HG03060 (cell line): ENCODE results near the gene LSMEM2.
A peak's percentile ranks its signal among the peaks of the same experiment; 100 is the strongest.

ENCODE experiments used
- ATAC-seq: cut with Tn5 transposase; IDR thresholded peaks from one replicate; pipeline ENCODE4 v1.9.1; 2021; ENCODE audit warnings: low read depth, moderate number of reproducible peaks; ENCODE audit not compliant: unreplicated experiment

LSMEM2 gene

DNA sequence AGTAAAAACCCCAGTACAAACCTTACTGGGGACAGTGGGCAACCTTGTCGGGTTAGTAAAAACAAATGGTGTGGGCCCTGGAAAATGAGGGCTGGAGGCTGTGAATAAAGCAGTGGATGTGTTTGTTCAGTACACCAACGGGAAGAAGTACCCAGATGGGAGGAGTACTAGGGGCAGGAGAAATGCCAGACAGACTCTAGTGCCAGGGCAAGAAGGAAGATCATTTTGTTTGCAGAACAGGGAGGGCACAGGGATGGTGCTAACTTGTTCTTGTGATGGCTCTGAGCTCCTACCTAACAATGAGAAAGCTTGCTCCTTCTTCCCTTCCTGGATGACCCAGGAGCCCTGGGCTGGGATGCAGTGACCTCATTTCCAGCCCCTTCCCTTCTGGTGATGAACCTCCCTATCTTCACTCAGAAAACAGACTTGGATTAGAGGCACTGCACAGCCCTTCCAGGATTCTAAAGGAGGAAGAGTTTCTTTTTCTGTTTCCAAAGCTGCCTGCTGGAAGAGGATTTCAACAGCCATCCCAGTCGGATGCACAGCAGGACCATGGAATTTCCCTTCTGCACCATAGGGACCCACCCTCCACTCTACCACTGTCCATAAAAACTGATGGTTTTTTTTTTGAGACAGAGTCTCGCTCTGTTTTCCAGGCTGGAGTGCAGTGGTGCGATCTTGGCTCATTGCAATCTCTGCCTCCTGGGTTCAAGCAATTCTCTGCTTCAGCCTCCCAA is 55.6 kb downstream of the LSMEM2 start:
- no peak for ATAC-seq

DNA sequence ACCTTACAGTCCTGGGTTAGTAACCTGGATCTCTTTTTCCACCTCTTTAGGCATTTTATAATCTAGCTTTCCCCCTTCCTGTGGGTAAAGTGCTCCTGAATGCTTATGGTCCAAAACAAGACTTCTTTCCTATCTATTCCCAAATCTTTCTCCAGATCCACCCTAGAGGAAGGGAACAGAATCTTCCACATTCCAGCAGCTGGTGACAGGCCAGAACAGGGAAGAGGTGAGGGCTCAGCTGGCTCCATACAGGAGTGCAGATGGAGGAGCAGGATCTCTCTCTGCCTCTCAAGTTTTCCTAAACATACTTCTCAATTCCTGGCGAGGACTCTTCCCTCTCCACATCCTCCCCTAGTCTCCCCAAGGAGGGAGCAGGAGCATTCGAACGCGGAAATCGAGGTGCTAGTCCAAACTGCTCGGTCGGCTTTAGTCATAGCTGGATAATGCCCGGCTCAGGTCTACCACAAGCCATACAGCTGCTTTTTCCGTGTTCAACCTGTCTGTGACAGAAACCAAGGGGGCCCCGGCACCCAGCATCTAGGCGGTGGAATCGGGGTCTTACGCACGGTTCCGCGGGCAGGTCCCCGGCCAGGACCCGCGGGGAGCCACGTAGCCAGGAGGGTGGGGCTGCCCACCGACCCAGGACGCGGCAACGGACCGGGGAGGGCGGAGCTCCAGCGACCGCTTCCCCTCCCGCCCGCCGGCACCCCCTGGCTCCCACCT is 57.7 kb downstream of the LSMEM2 start:
- ATAC-seq, result peak; percentile 15

DNA sequence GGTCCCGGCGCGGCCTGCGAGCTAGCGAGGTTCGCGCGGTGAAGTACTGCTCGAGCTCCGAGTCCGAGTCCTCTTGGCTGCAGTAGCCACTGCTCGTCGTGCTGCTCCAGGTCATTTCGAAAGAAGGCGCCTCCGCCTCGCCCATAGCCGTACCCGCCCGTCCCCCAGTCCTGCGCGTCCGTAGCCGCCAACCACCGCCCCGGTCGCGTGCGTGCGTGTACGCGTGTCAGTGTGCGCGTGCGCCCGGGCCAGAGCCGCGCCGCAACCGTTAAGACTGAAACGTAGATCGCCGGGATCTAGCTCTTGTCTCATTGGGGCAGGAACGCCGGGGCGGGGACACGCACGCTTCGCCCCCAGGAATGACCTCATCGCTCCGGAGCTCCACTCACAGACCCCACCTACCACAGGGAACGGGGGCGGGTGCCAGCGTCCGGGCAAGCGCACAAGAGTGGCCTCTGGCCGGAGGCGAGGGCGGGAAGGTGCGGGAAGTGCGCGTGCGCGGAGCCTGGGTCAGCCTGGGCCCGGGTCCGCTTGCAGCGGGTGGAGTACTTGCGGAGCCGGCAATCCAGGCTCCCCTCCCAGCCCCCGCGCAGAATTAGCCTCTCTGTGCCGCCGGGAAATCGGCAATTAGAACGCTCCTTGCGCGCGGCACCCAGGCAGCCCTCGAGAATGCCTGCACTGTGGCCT is 58.4 kb downstream of the LSMEM2 start:
- peak; percentile 66 for ATAC-seq
